Bronchial epithelial cell (primary cell): ENCODE results near the gene CUEDC1. TPM values are rescaled to one million over a fixed set of nuclear protein-coding genes. Genes with fewer than 3 reads are reported as not detected.

Experiments used
- DNase-seq: peaks from one replicate; pipeline ENCODE4 v3.0.0-alpha.2; 2010; ENCODE audit warnings: low read depth
- FAIRE-seq: peaks from 2 replicates; lab custom pipeline; 2011; peaks lifted over from hg19 to GRCh38; lab: Jason Lieb, UNC
- H3K27me3 ChIP-seq: 2 replicates; pipeline ENCODE4 v1.5.1; 2011; ENCODE audit warnings: low read length; ENCODE audit not compliant: control insufficient read depth, insufficient read depth
- H3K36me3 ChIP-seq: 2 replicates; pipeline ENCODE4 v1.5.1; 2011; ENCODE audit warnings: low read length; ENCODE audit not compliant: control insufficient read depth, insufficient read depth
- H3K4me3 ChIP-seq: 2 replicates; pipeline ENCODE4 v1.5.1; 2011; ENCODE audit warnings: mild to moderate bottlenecking, low read depth, low read length, control low read depth
- CTCF ChIP-seq: IDR thresholded peaks from 2 replicates; pipeline ENCODE4 v1.5.1; 2011; ENCODE audit warnings: mild to moderate bottlenecking, moderate library complexity, low read length, control low read depth, inconsistent platforms; ENCODE audit not compliant: insufficient read depth, severe bottlenecking
- total RNA-seq: library from RNA; depleted of rRNA; stranded (reverse); fragments of >200 nt; gene quantifications from 2 replicates; pipeline ENCODE4 v1.2.1, GENCODE V29; 2014

CUEDC1 gene
- total RNA-seq, 1 donor from 2014 or later, result 3.4 TPM

- no peak for DNase-seq
- FAIRE-seq, result no peak
- Histone ChIP-seq H3K27me3 (no peaks in the 10 kb centered on the region), H3K4me3 (no peak overlapping the region), H3K36me3 (peaks cover 2% of the 10 kb centered on the region)
- no peak for TF ChIP-seq CTCF
Measured at GRCh38 chr17:57993471-57994365, 38.5 kb upstream of the CUEDC1 start.

GRCh38 chr17:57991537-57991936 is 36.3 kb upstream of the CUEDC1 start:
- no peak for TF ChIP-seq CTCF
- Histone ChIP-seq H3K4me3 (no peak overlapping the region), H3K36me3 (no peaks in the 10 kb centered on the region), H3K27me3 (no peaks in the 10 kb centered on the region)
- DNase-seq, result no peak
- no peak for FAIRE-seq

- no peak for TF ChIP-seq CTCF
Measured at GRCh38 chr17:57990037-57990436, 34.8 kb upstream of the CUEDC1 start.

GRCh38 chr17:57988301-57989250 is 33.4 kb upstream of the CUEDC1 start:
- no peaks in the 10 kb centered on the region for H3K27me3 ChIP-seq
- DNase-seq, result peak; percentile 39
- peak overlapping the region; percentile 80 for H3K4me3 ChIP-seq
- no peak for FAIRE-seq
- no peak for TF ChIP-seq CTCF
- H3K36me3 ChIP-seq, result peaks cover 1% of the 10 kb centered on the region

More at GRCh38 chr17:57990037-57990436, 34.8 kb upstream of the CUEDC1 start:
- Histone ChIP-seq H3K27me3 (no peaks in the 10 kb centered on the region), H3K36me3 (peaks cover 1% of the 10 kb centered on the region), H3K4me3 (no peak overlapping the region)
- no peak for FAIRE-seq
- DNase-seq, result no peak

- Histone ChIP-seq H3K27me3 (no peaks in the 10 kb centered on the region), H3K4me3 (peak within 1 kb of the TSS; percentile 80), H3K36me3 (peaks cover 1% of the 10 kb centered on the region)
- no peak for DNase-seq
- FAIRE-seq, result no peak
- no peak for TF ChIP-seq CTCF
Measured at GRCh38 chr17:57987581-57988300, 32.5 kb upstream of the CUEDC1 start, which contains the start of gene VEZF1. TSS of gene VEZF1 (minus strand) at chr17:57988254. CDS start at chr17:57988111, 143 bp downstream.
